SK-N-SH (cell line): ENCODE measurements around the gene INO80. TPM values are rescaled to one million over a fixed set of nuclear protein-coding genes. Genes with fewer than 3 reads are reported as not detected.

Experiments
- CTCF ChIA-PET: fragments of 300-600, 350-600 bp; formaldehyde crosslinking; extraction: SDS; loops from one replicate; lab custom pipeline; 2021; lab: Yijun Ruan, JAX
- POLR2A ChIA-PET: fragments of 350-600 bp; sonication (Branson Sonifier 250); formaldehyde crosslinking; extraction: SDS; loops from one replicate; lab custom pipeline; 2020; ENCODE audit warnings: antibody characterized with exemption, inconsistent platforms; lab: Yijun Ruan, JAX
- DNase-seq: peaks from one replicate; pipeline ENCODE4 v3.0.0; 2012
- H2AFZ ChIP-seq: fragments of 200-600 bp; sonication (generic); 2 replicates; pipeline ENCODE4 v1.8.1; 2016; ENCODE audit warnings: antibody characterized with exemption, mild to moderate bottlenecking, low read depth
- H3F3A ChIP-seq: fragments of 200-600 bp; sonication (generic); replicated peaks from 2 replicates; pipeline ENCODE3; 2016; ENCODE audit warnings: antibody characterized with exemption, mild to moderate bottlenecking; ENCODE audit not compliant: insufficient read depth
- H3K27ac ChIP-seq, 2 experiments: fragments of 200-500 bp in 1 of 2; fragments of 200-600 bp in 1 of 2; sonication (Bioruptor generic) in 1 of 2; sonication (generic), shearing (Covaris generic) in 1 of 2; 2 replicates each; pipeline versions ENCODE4 v1.5.1 to v1.6.1; 2014 to 2016; ENCODE audit warnings: low read depth in 2 of 2, inconsistent platforms in 1 of 2, low read length in 1 of 2, mild to moderate bottlenecking in 1 of 2, mixed read lengths in 1 of 2
- H3K27me3 ChIP-seq: fragments of 200-600 bp; sonication (generic), shearing (Covaris generic); 2 replicates; pipeline ENCODE4 v1.6.1; 2016; ENCODE audit warnings: mixed run types; ENCODE audit not compliant: insufficient read depth
- H3K36me3 ChIP-seq, 2 experiments: fragments of 200-500 bp in 1 of 2; fragments of 200-600 bp in 1 of 2; sonication (Bioruptor generic) in 1 of 2; sonication (generic) in 1 of 2; replicated peaks in 1 of 2; 2 replicates each; pipeline versions ENCODE3 to v1.5.1; 2014 to 2016; ENCODE audit warnings: low read length in 1 of 2, mild to moderate bottlenecking in 1 of 2; ENCODE audit not compliant: insufficient read depth in 2 of 2, control insufficient read depth in 1 of 2
- H3K4me1 ChIP-seq, 2 experiments: fragments of 200-500 bp in 1 of 2; fragments of 200-600 bp in 1 of 2; sonication (Bioruptor generic) in 1 of 2; sonication (generic), shearing (Covaris generic) in 1 of 2; 2 replicates each; pipeline versions ENCODE4 v1.5.1 to v1.6.1; 2014 to 2016; ENCODE audit warnings: low read depth in 1 of 2, low read length in 1 of 2, mixed run types in 1 of 2; ENCODE audit not compliant: insufficient read depth in 2 of 2, control insufficient read depth in 1 of 2
- H3K4me2 ChIP-seq: fragments of 200-600 bp; sonication (generic), shearing (Covaris generic); 2 replicates; pipeline ENCODE4 v1.6.1; 2017; ENCODE audit warnings: mixed run types
- H3K4me3 ChIP-seq, 2 experiments: fragments of 200-500 bp in 1 of 2; fragments of 200-600 bp in 1 of 2; sonication (Bioruptor generic) in 1 of 2; sonication (generic), shearing (Covaris generic) in 1 of 2; 2 replicates each; pipeline versions ENCODE4 v1.5.1 to v1.8.1; 2014 to 2016; ENCODE audit warnings: low read depth in 2 of 2, inconsistent platforms in 1 of 2, low read length in 1 of 2, mild to moderate bottlenecking in 1 of 2, mixed read lengths in 1 of 2, moderate library complexity in 1 of 2
- H3K79me2 ChIP-seq: fragments of 200-600 bp; sonication (generic); 2 replicates; pipeline ENCODE4 v1.8.1; 2017; ENCODE audit warnings: mild to moderate bottlenecking; ENCODE audit not compliant: insufficient read depth
- H3K9ac ChIP-seq: fragments of 200-600 bp; sonication (generic); 2 replicates; pipeline ENCODE4 v1.6.1; 2017; ENCODE audit warnings: mixed run types
- H3K9me2 ChIP-seq: fragments of 200-600 bp; sonication (generic); 2 replicates; pipeline ENCODE4 v1.6.1; 2017; ENCODE audit warnings: mixed run types
- H3K9me3 ChIP-seq: fragments of 200-600 bp; sonication (generic); 2 replicates; pipeline ENCODE4 v1.6.1; 2017; ENCODE audit warnings: mixed run types, mild to moderate bottlenecking, moderate library complexity
- H4K20me1 ChIP-seq: fragments of 200-600 bp; sonication (generic); 2 replicates; pipeline ENCODE4 v1.6.1; 2017; ENCODE audit warnings: mild to moderate bottlenecking, mixed run types; ENCODE audit not compliant: insufficient read depth
- CHD2 ChIP-seq: fragments of 150-350 bp; IDR thresholded peaks from 2 replicates; pipeline ENCODE4 v1.6.1; 2018; ENCODE audit warnings: low read length; ENCODE audit not compliant: partially characterized antibody
- CTCF ChIP-seq: fragments of 200-600 bp; sonication (generic); IDR thresholded peaks from 2 replicates; pipeline ENCODE4 v1.6.1; 2017; ENCODE audit warnings: antibody characterized with exemption, mild to moderate bottlenecking, moderate library complexity
- EP300 ChIP-seq, 2 experiments: IDR thresholded peaks; 2 replicates each; pipeline versions ENCODE4 v1.4.0 to v1.6.1; 2012; ENCODE audit warnings: borderline replicate concordance in 1 of 2, low read depth in 1 of 2, low read length in 1 of 2
- FOSL2 ChIP-seq: IDR thresholded peaks from 2 replicates; pipeline ENCODE4 v1.4.0; 2012; ENCODE audit warnings: low read depth, mild to moderate bottlenecking, moderate library complexity, borderline replicate concordance
- FOXJ3 ChIP-seq: sonication (generic); formaldehyde crosslinking; IDR thresholded peaks from 2 replicates; pipeline ENCODE4 v1.5.1; 2020; ENCODE audit warnings: mild to moderate bottlenecking, missing genetic modification reagents
- FOXM1 ChIP-seq: IDR thresholded peaks from 2 replicates; pipeline ENCODE4 v1.4.0; 2012; ENCODE audit warnings: low read depth, mild to moderate bottlenecking
- GABPA ChIP-seq: IDR thresholded peaks from 2 replicates; pipeline ENCODE4 v1.4.0; 2012; ENCODE audit warnings: low read depth, mild to moderate bottlenecking
- GATA2 ChIP-seq: sonication (generic); formaldehyde crosslinking; IDR thresholded peaks from 2 replicates; pipeline ENCODE4 v1.5.0; 2020; ENCODE audit warnings: mild to moderate bottlenecking, missing genetic modification reagents
- IRF3 ChIP-seq: fragments of 150-350 bp; IDR thresholded peaks from 2 replicates; pipeline ENCODE4 v1.6.1; 2016; ENCODE audit warnings: mild to moderate bottlenecking, low read depth, low read length
- MEF2A ChIP-seq: IDR thresholded peaks from 2 replicates; pipeline ENCODE4 v1.4.0; 2012; ENCODE audit warnings: low read depth, borderline replicate concordance
- MXI1 ChIP-seq: IDR thresholded peaks from 2 replicates; pipeline ENCODE4 v1.6.1; 2012; ENCODE audit warnings: mild to moderate bottlenecking, low read depth, low read length, improper control_type of control experiment
- NFIC ChIP-seq: IDR thresholded peaks from 2 replicates; pipeline ENCODE4 v1.4.0; 2012; ENCODE audit warnings: borderline replicate concordance
- POLR2AphosphoS5 ChIP-seq: IDR thresholded peaks from 2 replicates; pipeline ENCODE4 v1.6.1; 2012; ENCODE audit warnings: low read depth, low read length
- RAD21 ChIP-seq: IDR thresholded peaks from 2 replicates; pipeline ENCODE4 v1.6.1; 2012; ENCODE audit warnings: mild to moderate bottlenecking, low read length
- RCOR1 ChIP-seq: fragments of 150-350 bp; IDR thresholded peaks from 2 replicates; pipeline ENCODE4 v1.6.1; 2017; ENCODE audit warnings: antibody characterized with exemption, low read length
- REST ChIP-seq: IDR thresholded peaks from 2 replicates; pipeline ENCODE4 v1.6.1; 2012; ENCODE audit warnings: mild to moderate bottlenecking, low read depth, low read length, moderate library complexity
- RFX5 ChIP-seq: IDR thresholded peaks from 2 replicates; pipeline ENCODE4 v1.6.1; 2012; ENCODE audit warnings: mild to moderate bottlenecking, improper control_type of control experiment, low read length
- RXRA ChIP-seq: IDR thresholded peaks from 2 replicates; pipeline ENCODE4 v1.4.0; 2012; ENCODE audit warnings: low read depth, mild to moderate bottlenecking, borderline replicate concordance
- SIN3A ChIP-seq: IDR thresholded peaks from 2 replicates; pipeline ENCODE4 v1.6.1; 2012; ENCODE audit warnings: low read depth, mild to moderate bottlenecking, low read length, moderate library complexity, borderline replicate concordance
- SMC3 ChIP-seq: IDR thresholded peaks from 2 replicates; pipeline ENCODE4 v1.6.1; 2012; ENCODE audit warnings: low read depth, low read length, improper control_type of control experiment
- TEAD4 ChIP-seq: IDR thresholded peaks from 2 replicates; pipeline ENCODE4 v1.4.0; 2012; ENCODE audit warnings: mild to moderate bottlenecking, borderline replicate concordance; ENCODE audit not compliant: insufficient read depth
- USF1 ChIP-seq: IDR thresholded peaks from 2 replicates; pipeline ENCODE4 v1.4.0; 2012; ENCODE audit warnings: low read depth, borderline replicate concordance
- YY1 ChIP-seq: IDR thresholded peaks from 2 replicates; pipeline ENCODE4 v1.4.0; 2012; ENCODE audit warnings: low read depth, mild to moderate bottlenecking
- polyA plus RNA-seq, 3 experiments: library from polyadenylated mRNA; depleted of rRNA; stranded (reverse); fragments of >200 nt; gene quantifications; 2 replicates each; pipeline ENCODE4 v1.2.3, GENCODE V29; 2012
- TF ChIP-seq, protein P1 (sequence below): fragments of 150-350 bp; IDR thresholded peaks from 2 replicates; pipeline ENCODE4 v1.6.1; 2017; ENCODE audit warnings: antibody characterized with exemption, low read length, low read depth, borderline replicate concordance
- TF ChIP-seq, protein P2 (sequence below): IDR thresholded peaks from 2 replicates; pipeline ENCODE4 v1.4.0; 2012; ENCODE audit warnings: low read depth

INO80 gene
- polyA plus RNA-seq, 1 of the 3 experiments (the other 2 are of a cell fraction), result 4.6 TPM

DNA sequence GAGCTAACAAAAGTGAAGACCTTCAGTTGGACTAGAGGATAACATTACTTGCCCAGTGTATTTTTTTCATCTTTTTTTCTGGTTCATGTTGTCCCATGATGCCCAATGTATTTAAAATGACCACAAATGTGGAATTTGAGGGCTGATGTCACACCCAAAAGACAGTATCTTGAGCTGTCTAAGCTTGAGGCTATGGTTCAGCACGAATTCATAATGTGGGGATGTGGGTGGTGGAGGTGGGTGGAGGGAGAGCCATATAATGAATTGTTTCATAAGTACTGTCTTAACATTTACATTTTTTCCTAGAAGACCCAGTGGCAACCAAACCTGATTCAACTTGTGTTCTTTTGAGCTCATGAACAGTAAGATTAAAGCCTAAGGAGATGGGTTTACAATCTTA, 125.3 kb downstream of the INO80 start (continued):
- TF ChIP-seq EP300 (IDR thresholded peaks at IDR 0.05; ENCODE audit: borderline replicate concordance in 1 of 2, low read depth in 1 of 2, low read length in 1 of 2) (no peak), RFX5 (no peak), POLR2AphosphoS5 (no peak), RAD21 (no peak), FOSL2 (no peak), IRF3 (no peak), FOXM1 (no peak), RCOR1 (no peak)
- TF ChIP-seq, protein P1, sequence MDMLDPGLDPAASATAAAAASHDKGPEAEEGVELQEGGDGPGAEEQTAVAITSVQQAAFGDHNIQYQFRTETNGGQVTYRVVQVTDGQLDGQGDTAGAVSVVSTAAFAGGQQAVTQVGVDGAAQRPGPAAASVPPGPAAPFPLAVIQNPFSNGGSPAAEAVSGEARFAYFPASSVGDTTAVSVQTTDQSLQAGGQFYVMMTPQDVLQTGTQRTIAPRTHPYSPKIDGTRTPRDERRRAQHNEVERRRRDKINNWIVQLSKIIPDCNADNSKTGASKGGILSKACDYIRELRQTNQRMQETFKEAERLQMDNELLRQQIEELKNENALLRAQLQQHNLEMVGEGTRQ, result no peak

DNA sequence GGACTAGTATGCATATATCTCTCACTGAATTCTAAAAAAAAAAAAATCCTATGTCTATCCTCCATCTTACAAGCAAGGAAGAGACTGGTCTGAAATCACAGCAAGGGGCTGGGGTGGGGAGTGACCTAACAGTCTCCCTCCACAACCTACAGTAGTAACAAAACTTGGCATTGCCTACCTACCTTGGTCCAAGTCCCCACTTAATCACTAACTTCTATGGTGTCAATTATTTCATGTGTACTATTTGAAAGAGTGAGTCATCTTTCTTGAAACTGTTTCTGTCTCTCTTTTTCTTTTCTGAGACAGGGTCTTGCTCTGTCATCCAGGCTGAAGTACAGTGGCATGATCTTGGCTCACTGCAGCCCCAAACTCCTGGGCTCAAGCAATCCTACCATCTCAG, 126.0 kb downstream of the INO80 start:
- no peak for DNase-seq
- no peak overlapping the region for H3K4me2 ChIP-seq
- H3F3A ChIP-seq, result peaks cover 19% of the 10 kb centered on the region
- H3K4me1 ChIP-seq, result peaks cover 0 to 23% of the 10 kb centered on the region in 2 experiments; a peak in 2 of 4 replicates
- no peak overlapping the region for H3K9ac ChIP-seq
- peaks cover 23 to 39% of the 10 kb centered on the region in 2 experiments for H3K36me3 ChIP-seq
- H3K27me3 ChIP-seq, result no peaks in the 10 kb centered on the region
- no peak overlapping the region for H2AFZ ChIP-seq
- H3K9me3 ChIP-seq, result no peaks in the 10 kb centered on the region
- ChIA-PET CTCF (interaction anchor here (1.0 to 1.6 kb wide), 2 partner anchors 48 to 84 kb away, joined by 3 to 4 read pairs; no protein-coding TSS in a partner anchor), POLR2A (no interaction called here)
- H3K9me2 ChIP-seq, result no peaks in the 10 kb centered on the region
- no peak overlapping the region for H3K27ac ChIP-seq
- H3K4me3 ChIP-seq, result no peak overlapping the region
- no peaks in the 10 kb centered on the region for H3K79me2 ChIP-seq
- H4K20me1 ChIP-seq, result no peaks in the 10 kb centered on the region
- TF ChIP-seq, protein P2, sequence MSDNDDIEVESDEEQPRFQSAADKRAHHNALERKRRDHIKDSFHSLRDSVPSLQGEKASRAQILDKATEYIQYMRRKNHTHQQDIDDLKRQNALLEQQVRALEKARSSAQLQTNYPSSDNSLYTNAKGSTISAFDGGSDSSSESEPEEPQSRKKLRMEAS, result no peak
- TF ChIP-seq FOXJ3 (CRISPR knock-in tag) (no peak), FOXM1 (no peak), REST (no peak), MXI1 (no peak), SMC3 (no peak), USF1 (no peak), MEF2A (no peak), SIN3A (no peak), NFIC (no peak), YY1 (no peak), GATA2 (CRISPR knock-in tag) (no peak), FOSL2 (no peak), TEAD4 (no peak), RAD21 (no peak), RXRA (no peak), CHD2 (no peak), GABPA (no peak), CTCF (no peak)
